Astrocyte of the spinal cord (primary cell): ENCODE data around the gene C14orf180.

Source experiments
- DNase-seq: peaks from one replicate; pipeline ENCODE4 v3.0.0; 2011; ENCODE audit warnings: low read depth, low spot score
- H3K4me3 ChIP-seq: 2 replicates; pipeline ENCODE4 v1.5.1; 2011; ENCODE audit warnings: low read depth, mild to moderate bottlenecking, low read length, moderate library complexity
- CTCF ChIP-seq: IDR thresholded peaks from 2 replicates; pipeline ENCODE4 v1.5.1; 2012; ENCODE audit warnings: low read depth, mild to moderate bottlenecking, low read length, inconsistent platforms
- in situ Hi-C: cut with HindIII; loops from 2 replicates; pipeline ENCODE4 v1.10.0; 2017; ENCODE audit warnings: low sequenced_read_pairs

Gene C14orf180

DNA sequence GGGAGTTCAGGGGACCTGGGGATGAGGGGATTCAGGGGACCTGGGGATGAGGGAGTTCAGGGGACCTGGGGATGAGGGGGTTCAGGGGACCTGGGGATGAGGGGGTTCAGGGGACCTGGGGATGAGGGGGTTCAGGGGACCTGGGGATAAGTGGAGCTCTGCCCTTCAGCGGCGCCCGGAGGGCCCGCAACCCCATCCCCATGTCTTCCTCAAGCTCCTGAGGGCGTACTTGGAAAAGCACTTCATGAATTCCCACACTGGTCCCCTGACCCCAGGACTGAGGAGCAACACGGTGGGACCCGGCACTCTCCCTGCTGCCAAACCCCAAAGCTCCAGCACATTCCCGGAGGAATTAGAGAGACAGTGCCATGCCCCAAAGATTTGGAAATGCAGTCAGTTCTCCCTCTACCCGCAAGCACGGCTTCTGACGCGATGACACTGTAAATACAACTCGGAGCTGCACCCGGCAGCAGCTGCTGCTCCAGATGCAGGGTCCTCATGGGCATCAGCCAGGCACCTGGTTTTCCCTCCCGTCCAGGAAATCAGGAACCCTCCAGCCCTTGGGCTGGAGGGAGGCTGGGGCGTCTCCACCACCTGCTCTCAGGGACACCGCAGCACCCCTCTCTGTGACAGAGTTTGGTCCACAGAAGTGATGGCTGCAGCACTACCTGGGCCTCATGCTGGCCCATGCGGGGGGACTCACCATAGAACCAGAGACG, 32.8 kb upstream of the C14orf180 start:
- in situ Hi-C loops, result no loop called here
- H3K4me3 ChIP-seq, result no peak overlapping the region
- DNase-seq, result no peak
- TF ChIP-seq CTCF, result no peak

GRCh38 chr14:104547310-104547997, 32.1 kb upstream of the C14orf180 start:
- TF ChIP-seq CTCF, result no peak
- DNase-seq, result no peak
- in situ Hi-C loops, result no loop called here
- no peak overlapping the region for H3K4me3 ChIP-seq

- in situ Hi-C loops, result no loop called here
- TF ChIP-seq CTCF, result no peak
- H3K4me3 ChIP-seq, result no peak overlapping the region
- DNase-seq, result no peak
These were observed 31.4 kb upstream of the C14orf180 start for GRCh38 chr14:104547998-104548700.

DNA sequence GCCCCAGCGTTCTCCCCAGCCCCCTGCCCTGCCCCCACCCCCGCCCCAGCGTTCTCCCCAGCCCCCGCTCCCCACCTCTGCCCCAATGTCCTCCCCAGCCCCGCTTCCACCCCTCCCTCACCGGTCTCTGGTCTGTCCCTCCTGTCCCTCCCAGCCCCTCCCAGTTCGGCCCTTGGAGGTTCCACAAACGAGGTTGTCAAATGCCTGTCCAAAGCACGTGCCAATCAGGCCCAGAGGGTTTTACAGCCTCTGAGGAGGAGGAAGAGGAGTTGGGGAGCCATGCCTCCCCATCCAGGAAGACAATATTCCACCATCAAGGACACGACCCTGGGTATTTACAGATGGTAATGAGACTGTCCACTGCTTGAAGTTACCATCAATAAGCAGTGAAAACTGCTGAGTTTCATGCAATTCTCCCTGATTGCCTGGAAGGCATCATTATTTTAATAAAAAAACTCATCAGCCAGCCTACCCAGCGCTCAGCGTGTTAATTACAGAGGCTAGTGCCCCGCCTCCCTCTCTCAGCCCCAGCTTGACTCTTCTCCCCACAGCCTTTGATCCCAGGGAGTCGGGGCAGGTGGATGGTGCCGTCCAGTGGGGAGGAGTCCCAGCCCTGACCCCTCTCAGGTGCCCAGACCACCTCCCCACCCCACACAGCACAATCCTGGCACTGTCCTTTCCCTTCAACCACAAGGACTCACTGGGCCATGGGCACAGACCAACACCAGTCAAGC, 30.6 kb upstream of the C14orf180 start:
- TF ChIP-seq CTCF, result no peak
- no peak for DNase-seq
- in situ Hi-C loops, result no loop called here
- H3K4me3 ChIP-seq, result no peak overlapping the region

DNA sequence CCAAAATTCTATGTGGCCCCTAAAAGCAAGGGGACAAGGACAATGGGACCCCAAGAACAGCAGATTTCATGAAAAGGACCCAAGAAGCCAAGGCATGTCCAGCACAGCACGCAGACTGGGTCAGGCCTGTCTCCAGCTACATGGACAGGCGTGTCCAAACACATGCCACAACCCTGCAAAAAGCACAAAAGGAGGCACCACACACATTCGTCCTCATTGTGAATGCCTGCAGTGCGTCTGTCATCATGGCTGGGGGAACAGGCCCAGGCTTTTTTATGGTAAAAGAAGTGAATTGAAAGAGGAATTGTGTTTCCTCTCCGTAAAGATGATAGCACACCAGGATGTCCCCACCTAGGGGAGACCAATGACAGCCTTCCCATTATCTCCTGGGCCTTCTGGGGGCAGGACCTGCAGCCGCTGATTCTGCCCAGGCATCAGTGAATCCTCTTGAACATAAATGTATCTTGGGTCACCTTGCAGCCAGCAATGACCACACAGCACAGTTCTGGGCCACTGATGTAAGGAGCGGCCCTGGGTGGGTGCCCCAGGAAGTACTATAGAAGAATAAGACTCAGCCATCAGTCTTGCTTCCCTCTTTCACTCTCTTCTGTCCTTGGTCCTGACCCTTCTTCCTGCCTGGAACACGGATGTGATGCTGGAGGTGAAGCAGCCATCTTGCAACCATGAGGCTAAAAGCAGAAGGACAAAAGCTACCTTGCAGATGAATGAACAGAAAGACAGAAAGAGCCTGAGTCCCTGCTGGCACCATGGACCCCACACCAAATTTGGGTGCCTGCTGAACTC, 29.8 kb upstream of the C14orf180 start:
- in situ Hi-C loops, result no loop called here
- no peak overlapping the region for H3K4me3 ChIP-seq
- TF ChIP-seq CTCF, result no peak
- no peak for DNase-seq
